HG02759 (cell line): Measurements from ENCODE around the gene PIK3R2.
A peak's percentile ranks its signal among the peaks of the same experiment; 100 is the strongest.
"Not testable (repeated sequence)": the region's sequence is repeated elsewhere in the genome, so short reads cannot be mapped to it uniquely, and the experiment has no call there.

Source experiments
- ATAC-seq: cut with Tn5 transposase; IDR thresholded peaks from one replicate; pipeline ENCODE4 v1.9.1; 2021; ENCODE audit warnings: mild to moderate bottlenecking, moderate library complexity; ENCODE audit not compliant: unreplicated experiment

PIK3R2 gene

DNA sequence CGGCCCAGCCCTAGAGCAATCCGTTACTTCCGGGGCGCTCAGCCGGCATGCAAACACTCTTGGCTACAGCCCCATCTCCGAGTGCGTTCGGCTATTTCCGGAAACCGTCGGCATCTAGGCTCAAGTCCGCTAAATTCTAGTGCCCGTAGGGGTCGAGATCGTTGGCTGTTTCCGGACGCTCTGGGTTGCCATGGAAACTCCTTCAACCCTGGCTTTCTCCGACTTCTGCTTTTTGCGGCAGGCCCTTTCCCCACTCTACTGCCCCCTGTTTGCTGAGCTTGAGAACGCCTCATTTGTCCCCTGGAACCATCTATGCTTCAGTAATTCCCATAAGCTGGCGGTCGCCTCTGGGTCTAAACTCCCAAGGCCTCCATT lies 534 bp upstream of the PIK3R2 start:
- ATAC-seq = peak; percentile 72

DNA sequence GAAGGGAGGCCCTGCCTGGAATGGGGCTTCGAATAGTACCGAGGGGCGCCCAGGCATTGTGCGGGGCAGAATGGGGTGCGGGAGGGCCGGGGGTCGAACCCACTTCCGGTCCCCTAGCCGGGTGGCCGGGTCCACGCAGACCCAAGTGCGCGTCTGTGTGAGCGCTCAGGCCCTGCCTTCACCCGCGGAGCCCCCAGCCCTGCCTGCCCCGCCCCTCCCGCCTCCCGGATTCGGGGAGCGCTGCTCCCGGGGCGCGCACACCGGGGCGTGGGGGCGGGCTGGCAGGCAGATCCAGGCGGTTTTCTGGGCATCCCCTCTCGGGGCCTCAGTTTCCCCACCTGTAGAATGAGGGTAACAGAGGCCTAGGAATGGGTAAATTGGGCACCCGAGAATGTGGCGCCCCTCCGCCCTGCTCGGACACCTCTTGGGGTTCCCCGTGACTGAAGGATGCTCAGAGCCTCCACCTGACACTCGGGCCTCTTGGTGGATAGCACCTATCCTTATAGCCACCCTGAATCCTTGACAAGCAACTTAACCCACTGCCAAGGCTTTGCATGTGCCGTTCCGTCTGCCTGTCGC lies 682 bp downstream of the PIK3R2 start:
- no peak for ATAC-seq

DNA sequence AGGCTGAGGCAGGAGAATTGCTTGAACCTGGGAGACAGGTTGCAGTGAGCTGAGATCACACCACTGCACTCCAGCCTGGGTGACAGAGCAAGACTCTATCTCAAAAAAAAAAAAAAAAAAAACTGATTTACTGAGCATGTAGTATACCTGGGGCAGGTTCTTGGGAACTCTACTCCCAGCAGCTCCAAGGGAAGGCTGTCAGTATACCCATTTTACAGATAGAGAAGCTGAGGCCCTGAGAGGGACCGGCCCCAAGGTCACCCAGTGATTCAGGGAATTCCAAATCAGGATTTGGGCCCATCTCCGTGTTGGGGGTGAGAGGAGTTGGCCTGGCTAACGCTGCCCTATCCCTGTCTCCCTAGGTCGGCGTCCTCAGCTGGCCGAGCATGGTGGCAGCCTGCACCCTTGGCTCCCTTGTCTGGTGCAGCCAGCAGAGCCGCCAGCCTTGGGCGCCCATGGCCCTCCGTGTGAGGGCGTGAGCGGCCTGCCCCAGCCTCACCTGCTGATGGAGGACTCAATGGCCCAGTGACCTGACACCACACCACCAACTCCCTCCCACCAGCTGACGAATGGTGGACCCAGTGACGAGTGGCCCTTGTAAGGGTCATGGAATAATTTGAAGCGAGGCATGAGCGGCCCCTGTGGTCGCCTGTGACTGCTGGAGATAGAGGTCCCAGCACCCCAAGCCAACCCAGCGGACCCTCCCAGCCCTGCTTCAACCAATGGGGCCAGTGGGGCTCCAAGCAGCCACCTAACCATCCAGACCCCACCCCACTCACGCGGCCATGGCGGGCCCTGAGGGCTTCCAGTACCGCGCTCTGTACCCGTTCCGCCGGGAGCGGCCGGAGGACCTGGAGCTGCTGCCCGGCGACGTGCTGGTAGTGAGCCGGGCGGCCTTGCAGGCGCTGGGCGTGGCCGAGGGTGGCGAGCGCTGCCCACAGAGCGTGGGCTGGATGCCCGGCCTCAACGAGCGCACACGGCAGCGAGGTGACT lies 2.4 kb downstream of the PIK3R2 start:
- no peak for ATAC-seq

DNA sequence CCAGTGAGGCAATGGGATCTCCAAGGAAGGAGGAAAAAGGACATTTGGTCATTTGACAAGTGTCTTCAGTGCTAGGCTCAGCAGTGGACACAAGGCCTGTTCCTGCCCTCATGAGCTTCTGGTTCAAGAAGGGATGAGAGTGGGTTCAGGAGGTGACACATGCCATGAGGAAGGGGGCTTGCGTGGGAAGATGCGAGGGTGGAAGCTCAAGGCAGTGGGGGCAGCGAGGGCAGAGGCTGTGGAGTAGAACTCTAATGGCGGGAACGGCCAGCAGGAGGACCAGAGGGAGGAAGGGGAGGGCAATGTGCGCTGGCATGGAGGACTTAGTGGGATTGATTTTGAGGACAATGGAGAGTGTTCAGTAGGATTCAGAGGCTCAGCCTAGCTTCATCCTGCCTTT lies 3.3 kb downstream of the PIK3R2 start:
- ATAC-seq = no peak

DNA sequence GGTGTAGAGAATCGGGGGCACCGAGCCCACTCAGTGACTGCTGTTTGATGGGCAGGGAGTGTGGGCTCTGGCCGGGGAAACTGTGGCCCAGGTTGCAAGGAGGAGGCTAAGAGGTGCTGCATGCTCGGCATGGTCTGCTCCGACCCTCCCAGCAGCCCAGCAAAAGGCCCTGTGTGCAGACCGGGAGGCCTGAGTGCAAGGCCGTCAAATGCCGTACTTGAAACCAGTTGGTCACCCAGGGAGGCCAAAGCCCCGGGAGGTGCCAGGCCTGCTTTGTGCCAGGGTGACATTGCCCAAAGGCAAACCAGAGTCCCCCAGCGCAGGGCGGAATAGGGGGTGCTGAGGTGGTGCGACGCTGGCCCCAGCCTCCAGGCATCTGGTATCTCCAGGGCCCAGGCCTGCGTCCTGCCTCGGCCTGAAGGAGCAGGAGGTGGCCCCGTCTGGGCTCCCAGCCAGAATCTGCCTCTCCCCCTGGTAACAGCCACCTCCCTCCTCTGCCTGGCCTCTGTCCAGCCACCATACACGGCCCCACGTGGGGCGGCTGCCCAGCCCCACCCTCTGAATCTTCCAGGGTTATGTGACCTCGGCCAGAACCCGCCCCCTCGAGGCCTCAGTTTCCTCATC lies 4.0 kb downstream of the PIK3R2 start:
- no peak for ATAC-seq

DNA sequence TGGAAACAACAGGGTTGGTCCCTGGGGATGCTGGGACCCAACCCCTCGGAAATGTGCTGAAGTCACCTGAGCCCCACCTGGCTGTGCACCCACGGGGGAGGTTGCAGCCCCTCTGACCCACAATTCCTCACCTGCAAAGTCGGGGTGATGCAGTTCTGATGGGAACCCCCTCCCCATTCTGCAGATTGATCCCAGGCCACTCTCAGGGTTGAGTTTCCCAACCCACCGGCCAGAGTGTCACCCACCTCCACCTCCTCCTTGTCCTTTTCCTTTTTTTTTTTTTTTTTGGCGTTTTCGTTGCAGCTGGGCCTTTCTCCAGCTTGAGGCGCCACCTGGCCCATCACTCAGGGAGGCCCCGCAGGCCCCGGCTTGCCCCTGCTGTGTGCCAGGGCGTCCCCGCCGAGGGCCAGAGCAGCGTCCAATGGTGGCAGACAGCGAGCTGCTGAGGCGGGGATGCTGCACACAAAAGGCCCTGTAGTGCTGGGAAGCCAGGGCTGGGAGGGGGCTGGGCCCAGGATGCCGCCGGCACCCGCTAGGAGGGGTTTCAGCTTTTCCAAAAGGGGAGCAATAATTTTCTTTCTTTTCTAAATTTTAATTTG lies 4.6 kb downstream of the PIK3R2 start:
- ATAC-seq = no peak

DNA sequence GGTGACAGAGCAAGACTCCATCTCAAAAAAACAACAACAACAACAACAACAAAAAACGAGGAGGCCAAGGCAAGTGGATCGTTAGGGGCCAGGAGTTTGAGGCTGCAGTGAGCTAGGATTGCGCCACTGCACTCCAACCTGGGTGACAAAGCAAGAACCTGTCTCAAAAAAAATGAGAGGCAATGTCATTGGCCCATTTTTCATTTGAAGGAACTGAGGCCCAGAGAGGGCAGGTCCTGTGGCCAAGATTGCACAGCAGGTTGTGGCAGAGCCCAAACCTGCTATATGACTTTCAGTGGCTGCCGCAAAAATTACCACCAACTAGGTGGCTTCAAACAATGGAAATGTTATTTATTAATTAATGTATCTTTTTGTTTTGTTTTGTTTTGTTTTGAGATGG lies 5.5 kb downstream of the PIK3R2 start:
- ATAC-seq = no peak

DNA sequence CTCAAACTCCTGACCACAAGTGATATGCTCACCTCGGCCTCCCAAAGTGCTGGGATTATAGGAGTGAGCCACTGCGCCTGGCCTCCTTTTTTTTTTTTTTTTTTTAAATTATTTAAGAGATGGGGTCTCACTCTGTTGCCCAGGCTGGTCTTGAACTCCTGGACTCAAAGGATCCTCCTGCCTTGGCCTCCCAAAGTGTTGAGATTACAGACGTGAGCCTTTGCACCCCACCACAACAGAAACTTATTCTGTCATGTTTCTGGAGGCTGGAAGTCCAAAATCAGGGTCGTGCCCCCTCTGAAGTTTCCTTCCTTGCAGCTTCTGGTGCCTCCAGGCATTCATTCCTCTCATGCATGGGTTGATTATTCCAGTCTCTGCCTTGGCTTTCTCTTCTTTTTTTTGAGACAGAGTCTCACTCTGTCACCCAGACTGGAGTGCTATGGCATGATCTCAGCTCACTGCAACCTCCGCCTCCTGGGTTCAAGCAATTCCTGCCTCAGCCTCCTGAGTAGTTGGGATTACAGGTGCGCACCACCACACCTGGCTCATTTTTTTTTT lies 6.2 kb downstream of the PIK3R2 start:
- not testable (repeated sequence) for ATAC-seq

DNA sequence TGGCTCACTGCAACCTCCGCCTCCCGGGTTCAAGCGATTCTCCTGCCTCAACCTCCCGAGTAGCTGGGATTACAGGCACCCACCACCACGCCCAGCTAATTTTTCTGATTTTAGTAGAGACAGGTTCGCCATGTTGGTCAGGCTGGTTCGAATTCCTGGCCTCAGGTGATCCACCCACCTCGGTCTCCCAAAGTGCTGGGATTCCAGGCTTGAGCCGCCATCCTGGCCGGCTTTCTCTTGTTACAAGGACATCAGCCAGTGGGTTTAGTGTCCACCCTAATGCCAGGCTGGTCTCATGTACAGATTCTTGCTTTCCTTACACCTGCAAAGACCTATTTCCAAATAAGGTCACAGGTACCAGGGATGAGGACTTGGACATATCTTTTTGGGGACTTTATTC lies 6.8 kb downstream of the PIK3R2 start:
- ATAC-seq = no peak

DNA sequence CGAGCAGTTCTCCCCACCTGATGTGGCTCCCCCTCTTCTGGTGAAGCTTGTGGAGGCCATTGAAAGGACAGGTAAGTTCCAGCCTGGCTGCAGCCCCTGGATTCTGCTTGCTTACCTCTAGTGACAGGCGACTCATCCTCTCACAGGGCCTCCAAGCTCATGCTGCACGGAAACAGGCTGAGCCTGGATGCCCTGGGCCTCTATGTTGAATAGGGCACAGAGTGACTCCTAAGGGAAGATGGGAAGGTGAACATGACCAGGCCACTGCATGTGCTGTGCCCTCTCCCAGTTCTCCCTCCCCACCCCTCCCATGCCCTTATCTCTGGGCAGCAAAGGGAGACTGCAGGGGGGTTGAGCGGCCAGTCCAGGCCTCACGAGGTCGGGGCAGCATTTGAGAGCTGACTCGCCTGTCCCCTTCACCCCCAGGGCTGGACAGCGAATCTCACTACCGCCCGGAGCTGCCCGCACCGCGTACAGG lies 7.6 kb downstream of the PIK3R2 start:
- no peak for ATAC-seq

DNA sequence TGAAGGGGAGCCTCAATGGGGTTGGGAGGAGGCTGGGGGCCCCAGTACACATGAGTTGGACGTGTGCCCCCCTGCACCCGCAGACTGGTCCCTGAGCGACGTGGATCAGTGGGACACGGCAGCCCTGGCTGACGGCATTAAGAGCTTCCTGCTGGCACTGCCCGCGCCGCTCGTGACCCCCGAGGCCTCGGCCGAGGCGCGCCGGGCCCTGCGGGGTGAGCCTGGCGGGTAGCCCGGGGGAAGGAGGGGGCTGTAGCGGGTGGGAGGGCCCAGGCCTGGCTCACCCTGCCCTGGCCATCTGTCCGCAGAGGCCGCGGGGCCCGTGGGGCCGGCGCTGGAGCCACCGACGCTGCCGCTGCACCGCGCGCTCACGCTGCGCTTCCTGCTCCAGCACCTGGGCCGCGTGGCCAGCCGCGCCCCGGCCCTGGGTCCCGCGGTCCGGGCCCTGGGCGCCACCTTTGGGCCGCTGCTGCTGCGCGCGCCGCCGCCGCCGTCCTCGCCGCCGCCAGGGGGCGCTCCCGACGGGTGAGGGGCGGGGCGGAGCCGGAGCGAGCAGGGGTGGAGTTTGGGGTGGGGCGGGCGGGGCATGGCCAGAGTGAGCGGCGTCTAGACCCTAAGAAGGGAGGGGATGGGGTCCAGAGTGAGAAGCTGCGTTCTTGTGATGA lies 8.1 kb downstream of the PIK3R2 start:
- peak; percentile 79 for ATAC-seq

DNA sequence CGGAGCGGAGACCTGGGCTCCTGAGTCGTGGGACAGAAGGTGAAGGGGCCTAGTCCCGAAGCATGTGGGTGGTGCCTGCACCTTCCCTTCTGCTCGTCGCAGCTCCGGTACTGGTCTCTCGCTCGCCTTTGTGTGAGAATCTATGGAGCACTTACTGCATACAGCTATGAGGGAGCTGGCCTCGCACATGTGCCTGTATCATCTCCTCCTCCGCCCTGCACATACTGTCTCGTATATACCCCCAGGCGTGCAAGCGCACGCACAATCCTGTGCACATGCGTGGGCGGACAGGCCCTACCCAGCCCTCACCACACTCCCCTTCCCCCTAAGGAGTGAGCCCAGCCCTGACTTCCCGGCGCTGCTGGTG lies 8.7 kb downstream of the PIK3R2 start:
- ATAC-seq = no peak

DNA sequence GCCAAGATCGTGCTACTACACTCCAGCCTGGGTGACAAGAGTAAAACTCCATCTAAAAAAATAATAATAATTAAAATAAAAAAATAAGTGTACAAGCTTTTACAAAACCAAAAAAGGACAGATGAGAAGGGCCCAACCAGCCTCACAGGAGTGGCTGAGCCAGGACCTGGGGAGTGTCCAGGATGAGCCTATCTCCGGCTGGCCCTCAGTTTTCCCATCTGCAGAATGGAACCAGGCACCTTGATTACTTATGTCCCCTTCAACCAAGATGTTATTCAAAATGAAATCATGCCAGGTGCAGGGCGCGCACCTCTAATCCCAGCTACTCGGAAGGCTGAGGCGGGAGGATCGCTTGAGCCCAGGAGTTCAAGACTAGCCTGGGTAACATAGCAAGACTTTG lies 11.1 kb downstream of the PIK3R2 start:
- ATAC-seq = no peak

DNA sequence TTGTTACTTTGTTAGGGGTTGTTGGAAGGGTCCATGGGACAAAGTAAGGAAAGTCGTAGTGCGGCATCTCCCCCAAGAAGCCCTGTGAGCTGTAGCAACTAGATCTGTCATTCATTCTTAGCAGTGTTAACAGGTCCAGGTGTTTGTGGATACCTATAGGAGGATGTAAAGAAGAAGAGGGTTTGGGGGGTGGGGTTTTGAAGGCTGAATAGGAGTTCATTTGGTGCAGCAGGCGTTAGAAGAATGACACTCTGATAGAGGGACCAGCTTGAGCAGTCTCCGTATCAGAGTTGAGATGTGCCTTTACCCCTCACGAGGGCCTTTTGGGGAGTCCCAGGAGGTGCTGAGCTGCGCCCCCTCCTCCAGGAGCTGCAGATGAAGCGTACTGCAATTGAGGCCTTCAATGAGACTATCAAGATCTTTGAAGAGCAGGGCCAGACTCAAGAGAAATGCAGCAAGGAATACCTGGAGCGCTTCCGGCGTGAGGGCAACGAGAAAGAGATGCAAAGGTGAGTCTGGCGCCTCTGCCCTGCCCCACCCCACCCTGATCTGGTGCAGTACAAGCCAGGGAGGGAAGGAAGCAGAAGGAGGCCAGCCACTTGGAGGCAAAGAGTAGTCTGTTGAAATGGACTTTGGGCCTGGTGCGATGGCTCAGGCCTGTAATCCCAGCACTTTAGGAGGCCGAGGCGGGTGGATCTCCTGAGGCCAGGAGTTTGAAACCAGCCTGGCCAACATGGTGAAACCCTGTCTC lies 13.0 kb downstream of the PIK3R2 start:
- ATAC-seq = no peak

DNA sequence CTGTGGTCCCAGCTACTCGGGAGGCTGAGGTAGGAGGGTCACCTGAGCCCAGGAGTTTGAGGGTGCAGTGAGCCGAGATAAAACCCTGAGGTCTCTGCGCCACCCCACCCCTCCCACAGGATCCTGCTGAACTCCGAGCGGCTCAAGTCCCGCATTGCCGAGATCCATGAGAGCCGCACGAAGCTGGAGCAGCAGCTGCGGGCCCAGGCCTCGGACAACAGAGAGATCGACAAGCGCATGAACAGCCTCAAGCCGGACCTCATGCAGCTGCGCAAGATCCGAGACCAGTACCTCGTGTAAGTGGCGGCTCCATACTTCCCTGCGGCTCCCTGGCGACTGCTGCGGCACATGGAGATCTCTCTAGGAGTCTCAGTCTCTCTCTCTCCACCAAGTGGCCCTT lies 14.0 kb downstream of the PIK3R2 start:
- ATAC-seq = no peak

DNA sequence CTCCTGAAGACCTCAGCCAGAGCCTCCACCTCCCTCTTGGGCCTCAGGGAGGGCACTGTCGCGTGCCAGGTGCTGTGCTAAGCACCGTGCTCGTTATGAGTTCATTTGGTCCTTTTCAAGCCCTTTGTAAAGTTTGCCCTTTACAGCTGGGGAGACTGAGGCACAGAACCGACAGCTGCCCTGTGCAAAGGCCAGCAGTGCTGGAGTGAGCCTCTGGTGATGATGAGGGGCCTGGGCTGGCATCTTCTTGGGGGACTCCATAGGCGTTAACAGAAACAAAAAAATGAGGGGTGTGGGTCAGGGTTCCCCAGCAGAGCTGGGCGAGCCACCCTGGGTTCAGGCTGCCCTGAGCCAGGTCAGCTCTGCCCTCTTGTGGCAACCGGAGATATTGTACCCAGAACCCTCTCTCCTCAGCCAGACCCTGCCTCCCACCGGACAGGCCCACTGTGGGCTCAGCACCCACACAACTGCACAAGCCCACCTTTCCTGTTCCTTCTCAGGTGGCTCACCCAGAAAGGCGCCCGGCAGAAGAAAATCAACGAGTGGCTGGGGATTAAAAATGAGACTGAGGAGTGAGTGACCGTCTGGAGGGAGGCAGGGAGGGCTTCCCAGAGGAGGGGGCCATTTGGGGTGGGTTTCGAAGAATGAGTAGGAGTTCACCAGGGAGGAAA lies 15.1 kb downstream of the PIK3R2 start:
- peak; percentile 32 for ATAC-seq

DNA sequence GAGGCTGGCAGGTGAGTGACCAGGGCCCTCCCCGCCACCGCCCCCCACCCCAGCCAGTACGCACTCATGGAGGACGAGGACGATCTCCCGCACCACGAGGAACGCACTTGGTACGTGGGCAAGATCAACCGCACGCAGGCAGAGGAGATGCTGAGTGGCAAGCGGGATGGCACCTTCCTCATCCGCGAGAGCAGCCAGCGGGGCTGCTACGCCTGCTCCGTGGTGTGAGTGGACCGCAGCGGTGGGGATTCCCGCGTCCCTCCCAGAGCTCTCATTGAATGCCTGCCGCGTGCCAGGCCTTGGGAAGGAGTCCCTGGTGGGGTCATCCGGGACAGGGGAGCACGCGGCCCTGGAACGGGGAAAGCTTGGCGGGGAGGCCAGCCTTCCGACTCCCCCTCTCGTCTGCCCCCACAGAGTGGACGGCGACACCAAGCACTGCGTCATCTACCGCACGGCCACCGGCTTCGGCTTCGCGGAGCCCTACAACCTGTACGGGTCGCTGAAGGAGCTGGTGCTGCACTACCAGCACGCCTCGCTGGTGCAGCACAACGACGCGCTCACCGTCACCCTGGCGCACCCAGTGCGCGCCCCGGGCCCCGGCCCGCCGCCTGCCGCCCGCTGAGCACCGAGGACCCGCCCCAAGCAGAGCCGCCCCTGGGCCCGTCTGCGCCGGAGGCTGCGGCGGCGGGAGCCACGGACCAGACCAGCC lies 15.9 kb downstream of the PIK3R2 start:
- ATAC-seq = no peak

DNA sequence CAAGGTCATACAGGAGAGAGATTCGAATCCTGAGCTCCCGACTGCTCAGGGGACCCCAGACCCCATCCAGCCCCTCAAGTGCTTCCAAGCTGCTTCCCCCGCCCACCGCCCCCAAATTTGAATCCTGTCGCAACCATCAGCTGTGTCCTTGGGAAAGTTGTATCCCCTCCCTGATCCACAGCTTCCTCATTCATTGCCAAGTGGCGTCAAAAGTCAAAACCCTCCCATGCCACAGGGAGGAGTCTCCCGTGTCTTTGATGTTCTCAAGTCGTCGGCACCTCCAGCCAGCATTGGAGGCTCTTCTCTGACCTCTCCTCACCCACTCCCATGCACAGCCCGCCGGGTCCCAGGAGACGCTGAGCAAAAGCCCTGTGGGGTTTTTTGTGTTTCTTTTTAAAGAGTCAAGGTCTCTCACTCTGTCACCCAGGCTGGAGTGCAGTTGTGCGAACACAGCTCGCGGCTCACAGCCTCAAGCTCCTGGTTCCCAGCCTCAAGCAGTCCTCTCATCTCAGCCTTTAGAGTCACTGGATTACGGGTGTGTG lies 17.8 kb downstream of the PIK3R2 start:
- ATAC-seq = peak; percentile 26
